Vagina (tissue), 2 donors: ENCODE measurements around the gene OR52E1. TPM values are rescaled to one million over a fixed set of nuclear protein-coding genes. Genes with fewer than 3 reads are reported as not detected.

Experiments used
- DNase-seq, 2 donors: peaks; one replicate each; pipeline ENCODE4 v3.0.0-alpha.2; 2017; ENCODE audit errors: extremely low spot score in 2 of 2
- H3K27ac ChIP-seq: fragments of 200-600 bp; sonication (generic); one replicate; pipeline ENCODE4 v1.5.1; 2019
- H3K27me3 ChIP-seq: fragments of 200-600 bp; sonication (generic); one replicate; pipeline ENCODE4 v1.5.1; 2019
- H3K36me3 ChIP-seq, 2 donors: fragments of 200-600 bp; sonication (generic); one replicate each; pipeline ENCODE4 v1.5.1; 2017 to 2019
- H3K4me1 ChIP-seq: fragments of 200-600 bp; sonication (generic); one replicate; pipeline ENCODE4 v1.5.1; 2019
- H3K4me3 ChIP-seq, 2 donors: fragments of 200-600 bp; sonication (generic); 1 replicate in 1 of 2; 2 replicates in 1 of 2; pipeline ENCODE4 v1.5.1; 2016 to 2019
- H3K9me3 ChIP-seq: fragments of 200-600 bp; sonication (generic); one replicate; pipeline ENCODE4 v1.5.1; 2019
- POLR2A ChIP-seq, 2 donors: fragments of 450-650 bp; IDR thresholded peaks; one replicate each; pipeline ENCODE4 v1.6.1; 2017; ENCODE audit warnings: antibody characterized with exemption in 2 of 2, mild to moderate bottlenecking in 2 of 2, moderate library complexity in 2 of 2
- POLR2AphosphoS5 ChIP-seq, 2 donors: sonication (generic); formaldehyde crosslinking; IDR thresholded peaks; one replicate each; pipeline ENCODE4 v1.9.0; 2017; ENCODE audit warnings: antibody characterized with exemption in 2 of 2, mild to moderate bottlenecking in 2 of 2, low read depth in 1 of 2; ENCODE audit not compliant: insufficient read depth in 1 of 2
- intact Hi-C: fragments of 100-400 bp; cut with DNase I; formaldehyde crosslinking; loops from one replicate; pipeline ENCODE4 v1.15.1; 2023
- total RNA-seq: library from RNA; depleted of rRNA; stranded (reverse); fragments of >200 nt; gene quantifications from one replicate; pipeline ENCODE4 v1.2.3, GENCODE V29; 2016
- TF ChIP-seq, protein P1 (sequence below), 3 experiments: fragments of 450-650 bp in 2 of 3; fragments of 200-600 bp in 1 of 3; sonication (generic) in 1 of 3; IDR thresholded peaks; one replicate each; pipeline ENCODE4 v1.5.1; 2017 to 2019; ENCODE audit warnings: antibody characterized with exemption in 3 of 3, mild to moderate bottlenecking in 2 of 3, moderate library complexity in 2 of 3

The OR52E1 gene
- total RNA-seq, 1 donor from 2014 or later, result not detected

GRCh38 chr11:5103066-5103465, 33.7 kb downstream of the OR52E1 start:
- no peaks in the 10 kb centered on the region for H3K36me3 ChIP-seq
- intact Hi-C loops, result no loop called here
- H3K9me3 ChIP-seq, result no peaks in the 10 kb centered on the region
- no peak overlapping the region for H3K4me3 ChIP-seq
- H3K27ac ChIP-seq, result no peak overlapping the region
- DNase-seq, result no peak
- no peaks in the 10 kb centered on the region for H3K27me3 ChIP-seq
- H3K4me1 ChIP-seq, result no peaks in the 10 kb centered on the region
- no peak for TF ChIP-seq POLR2A (IDR thresholded peaks at IDR 0.05)
- TF ChIP-seq, protein P1, sequence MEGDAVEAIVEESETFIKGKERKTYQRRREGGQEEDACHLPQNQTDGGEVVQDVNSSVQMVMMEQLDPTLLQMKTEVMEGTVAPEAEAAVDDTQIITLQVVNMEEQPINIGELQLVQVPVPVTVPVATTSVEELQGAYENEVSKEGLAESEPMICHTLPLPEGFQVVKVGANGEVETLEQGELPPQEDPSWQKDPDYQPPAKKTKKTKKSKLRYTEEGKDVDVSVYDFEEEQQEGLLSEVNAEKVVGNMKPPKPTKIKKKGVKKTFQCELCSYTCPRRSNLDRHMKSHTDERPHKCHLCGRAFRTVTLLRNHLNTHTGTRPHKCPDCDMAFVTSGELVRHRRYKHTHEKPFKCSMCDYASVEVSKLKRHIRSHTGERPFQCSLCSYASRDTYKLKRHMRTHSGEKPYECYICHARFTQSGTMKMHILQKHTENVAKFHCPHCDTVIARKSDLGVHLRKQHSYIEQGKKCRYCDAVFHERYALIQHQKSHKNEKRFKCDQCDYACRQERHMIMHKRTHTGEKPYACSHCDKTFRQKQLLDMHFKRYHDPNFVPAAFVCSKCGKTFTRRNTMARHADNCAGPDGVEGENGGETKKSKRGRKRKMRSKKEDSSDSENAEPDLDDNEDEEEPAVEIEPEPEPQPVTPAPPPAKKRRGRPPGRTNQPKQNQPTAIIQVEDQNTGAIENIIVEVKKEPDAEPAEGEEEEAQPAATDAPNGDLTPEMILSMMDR (IDR thresholded peaks at IDR 0.05), result no peak
- TF ChIP-seq POLR2AphosphoS5 (IDR thresholded peaks at IDR 0.05; ENCODE audit: insufficient read depth in 1 of 2, low read depth in 1 of 2), result no peak

DNA sequence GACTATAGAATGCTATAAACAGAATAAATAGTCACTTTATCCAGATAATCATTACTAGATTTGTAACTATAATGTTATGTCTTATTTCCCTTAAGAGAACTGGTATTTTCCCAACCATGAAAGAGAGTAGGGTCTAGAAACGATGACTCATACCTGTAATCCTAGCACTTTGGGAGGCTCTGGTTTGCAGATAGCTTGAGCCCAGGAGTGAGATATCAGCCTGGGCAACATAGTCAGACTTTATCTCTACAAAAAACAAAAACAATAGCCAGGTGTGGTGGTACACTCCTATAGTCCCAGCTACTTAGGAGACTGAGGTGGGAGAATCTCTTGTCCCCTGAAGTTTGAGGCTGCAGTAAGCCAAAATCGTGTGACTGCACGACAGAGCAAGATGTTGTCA, 37.9 kb downstream of the OR52E1 start:
- H3K9me3 ChIP-seq, result no peaks in the 10 kb centered on the region
- H3K36me3 ChIP-seq, result no peaks in the 10 kb centered on the region
- H3K4me3 ChIP-seq, result no peak overlapping the region
- no peaks in the 10 kb centered on the region for H3K27me3 ChIP-seq
- no peak overlapping the region for H3K27ac ChIP-seq
- DNase-seq, result no peak
- H3K4me1 ChIP-seq, result no peaks in the 10 kb centered on the region
- TF ChIP-seq POLR2A (IDR thresholded peaks at IDR 0.05), result no peak
- TF ChIP-seq, protein P1 (IDR thresholded peaks at IDR 0.05), result no peak
- no peak for TF ChIP-seq POLR2AphosphoS5 (IDR thresholded peaks at IDR 0.05; ENCODE audit: insufficient read depth in 1 of 2, low read depth in 1 of 2)
- intact Hi-C loops, result no loop called here

DNA sequence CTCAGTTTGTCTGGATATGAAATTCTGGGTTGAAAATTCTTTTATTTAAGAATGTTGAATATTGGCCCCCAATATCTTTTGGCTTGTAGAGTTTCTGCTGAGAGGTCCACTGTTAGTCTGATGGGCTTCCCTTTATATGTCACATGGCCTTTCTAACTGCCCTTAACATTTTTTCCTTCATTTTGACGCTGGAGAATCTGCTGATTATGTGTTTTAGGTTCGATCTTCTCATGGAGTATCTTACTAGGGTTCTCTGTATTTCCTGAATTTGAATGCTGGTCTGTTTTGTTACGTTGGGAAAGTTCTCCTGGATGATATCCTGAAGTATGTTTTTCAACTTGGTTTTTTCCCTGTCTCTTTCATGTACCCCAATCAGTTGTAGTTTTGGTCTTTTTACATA, 46.0 kb downstream of the OR52E1 start:
- Histone ChIP-seq H3K4me3 (no peak overlapping the region), H3K27ac (no peak overlapping the region), H3K9me3 (no peaks in the 10 kb centered on the region), H3K27me3 (no peaks in the 10 kb centered on the region), H3K36me3 (no peaks in the 10 kb centered on the region), H3K4me1 (no peaks in the 10 kb centered on the region)
- no peak for TF ChIP-seq POLR2A (IDR thresholded peaks at IDR 0.05)
- TF ChIP-seq, protein P1 (IDR thresholded peaks at IDR 0.05), result no peak
- TF ChIP-seq POLR2AphosphoS5 (IDR thresholded peaks at IDR 0.05; ENCODE audit: insufficient read depth in 1 of 2, low read depth in 1 of 2), result no peak
- intact Hi-C loops, result no loop called here
- DNase-seq, result no peak

DNA sequence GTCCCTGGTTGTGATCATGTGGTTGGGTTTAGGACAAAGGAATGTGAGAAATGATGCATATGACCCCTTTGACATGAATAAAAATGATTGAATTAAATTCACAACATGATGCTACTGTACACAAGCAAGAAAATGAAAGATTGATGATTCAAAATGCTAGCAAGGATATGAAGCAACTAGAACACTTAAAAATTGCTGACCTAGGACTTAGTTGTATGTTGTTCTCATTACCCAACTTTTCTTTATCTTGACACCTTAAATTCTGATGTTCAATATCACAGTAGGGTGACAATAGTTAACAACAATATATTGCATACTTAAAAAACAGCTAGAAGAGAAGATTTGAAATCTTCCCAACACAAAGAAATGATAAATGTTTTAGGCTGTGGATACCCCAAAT, 48.2 kb downstream of the OR52E1 start:
- TF ChIP-seq POLR2A (IDR thresholded peaks at IDR 0.05), result no peak
- TF ChIP-seq POLR2AphosphoS5 (IDR thresholded peaks at IDR 0.05; ENCODE audit: insufficient read depth in 1 of 2, low read depth in 1 of 2), result no peak
- TF ChIP-seq, protein P1 (IDR thresholded peaks at IDR 0.05), result no peak

DNA sequence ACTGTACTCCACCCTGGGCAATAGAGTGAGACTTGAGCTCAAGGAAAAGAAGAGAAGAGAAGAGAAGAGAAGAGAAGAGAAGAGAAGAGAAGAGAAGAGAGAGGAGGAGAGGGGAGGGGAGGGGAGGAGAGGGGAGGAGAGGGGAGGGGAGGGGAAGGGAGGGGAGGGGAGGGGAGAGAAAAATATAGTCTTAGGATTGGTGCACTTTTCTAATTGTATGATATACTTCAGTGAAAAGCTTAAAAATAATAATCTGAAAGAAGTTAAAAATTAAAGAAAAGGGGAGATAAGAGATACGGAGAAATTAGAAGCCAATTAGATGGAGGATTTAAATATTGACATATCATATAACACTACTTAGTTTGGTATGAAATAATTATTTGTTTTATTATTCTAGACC, 49.5 kb downstream of the OR52E1 start:
- no peaks in the 10 kb centered on the region for H3K36me3 ChIP-seq
- H3K27ac ChIP-seq, result no peak overlapping the region
- no peaks in the 10 kb centered on the region for H3K4me1 ChIP-seq
- no peak for TF ChIP-seq POLR2A (IDR thresholded peaks at IDR 0.05)
- no peak for TF ChIP-seq POLR2AphosphoS5 (IDR thresholded peaks at IDR 0.05; ENCODE audit: insufficient read depth in 1 of 2, low read depth in 1 of 2)
- TF ChIP-seq, protein P1 (IDR thresholded peaks at IDR 0.05), result no peak
- no peaks in the 10 kb centered on the region for H3K27me3 ChIP-seq
- DNase-seq, result no peak
- no peak overlapping the region for H3K4me3 ChIP-seq
- intact Hi-C loops, result no loop called here
- no peaks in the 10 kb centered on the region for H3K9me3 ChIP-seq

More for the DNA sequence above, 48.2 kb downstream of the OR52E1 start:
- intact Hi-C loops, result no loop called here
- Histone ChIP-seq H3K36me3 (no peaks in the 10 kb centered on the region), H3K9me3 (no peaks in the 10 kb centered on the region), H3K27me3 (no peaks in the 10 kb centered on the region), H3K4me1 (no peaks in the 10 kb centered on the region), H3K4me3 (no peak overlapping the region), H3K27ac (no peak overlapping the region)
- DNase-seq, result no peak

Other genes with a start within 250 kb of the OR52E1 start
- gene OR51F2, start 248.3 kb upstream of the OR52E1 start, total RNA-seq, result not detected
- not detected for gene OR51S1, start 220.4 kb upstream of the OR52E1 start, total RNA-seq
- not detected for gene OR51T1, start 187.7 kb upstream of the OR52E1 start, total RNA-seq
- gene OR51A7, start 165.8 kb upstream of the OR52E1 start, total RNA-seq, result not detected
- gene OR51G2, start 150.2 kb upstream of the OR52E1 start, total RNA-seq, result not detected
- not detected for gene OR51G1, start 145.2 kb upstream of the OR52E1 start, total RNA-seq
- not detected for gene OR51A4, start 122.0 kb upstream of the OR52E1 start, total RNA-seq
- not detected for gene OR51A2, start 113.9 kb upstream of the OR52E1 start, total RNA-seq
- not detected for gene OR51L1, start 74.7 kb upstream of the OR52E1 start, total RNA-seq
- gene OR52J3, start 23.0 kb upstream of the OR52E1 start, total RNA-seq, result not detected
- gene OR52E2, start 9.9 kb upstream of the OR52E1 start, total RNA-seq, result not detected
- gene OR52A5, start 68.8 kb downstream of the OR52E1 start, total RNA-seq, result not detected
- gene OR52A1, start 85.2 kb downstream of the OR52E1 start, total RNA-seq, result not detected
- not detected for gene OR51V1, start 131.1 kb downstream of the OR52E1 start, total RNA-seq
- gene HBB, start 157.5 kb downstream of the OR52E1 start, total RNA-seq, result 591 TPM
- not detected for gene HBD, start 164.9 kb downstream of the OR52E1 start, total RNA-seq
- gene HBG1, start 180.3 kb downstream of the OR52E1 start, total RNA-seq, result not detected
- not detected for gene HBG2, start 185.2 kb downstream of the OR52E1 start, total RNA-seq
- gene HBE1, start 200.4 kb downstream of the OR52E1 start, total RNA-seq, result not detected
- not detected for gene OR51B4, start 232.4 kb downstream of the OR52E1 start, total RNA-seq